HEK293T (cell line): ENCODE measurements around the gene SH3RF3.

Experiments
- LEF1 ChIP-seq: fragments of 450-650 bp; IDR thresholded peaks from 2 replicates; pipeline ENCODE4 v1.6.1; 2017; ENCODE audit warnings: mild to moderate bottlenecking, borderline replicate concordance
- SUZ12 ChIP-seq: fragments of 450-650 bp; IDR thresholded peaks from 2 replicates; pipeline ENCODE4 v1.6.1; 2016; ENCODE audit warnings: mild to moderate bottlenecking

DNA sequence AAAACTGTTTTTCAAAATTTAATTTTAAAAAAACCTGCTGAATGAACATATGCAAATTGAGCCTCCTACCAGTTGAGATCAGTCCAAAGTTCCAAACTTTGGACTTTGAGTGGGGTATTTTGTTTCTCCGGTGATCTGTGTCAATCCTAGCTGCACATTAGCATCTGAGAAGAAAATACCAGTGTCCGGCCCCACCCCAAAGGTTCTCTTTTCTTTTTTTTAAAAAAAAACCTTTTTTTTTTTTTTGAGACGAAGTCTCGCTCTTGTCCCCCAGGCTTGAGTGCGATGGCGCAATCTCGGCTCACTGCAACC is 393.0 kb downstream of the SH3RF3 start:
- TF ChIP-seq LEF1 (no peak), SUZ12 (no peak)
